Measurements from ENCODE around the gene GSTA3. TPM values are rescaled to one million over a fixed set of nuclear protein-coding genes. Genes with fewer than 3 reads are reported as not detected.
"Not testable (repeated sequence)": the region's sequence is repeated elsewhere in the genome, so short reads cannot be mapped to it uniquely, and the experiment has no call there.

GSTA3 gene
- total RNA-seq, 1 donor from 2014 or later = not detected

DNA sequence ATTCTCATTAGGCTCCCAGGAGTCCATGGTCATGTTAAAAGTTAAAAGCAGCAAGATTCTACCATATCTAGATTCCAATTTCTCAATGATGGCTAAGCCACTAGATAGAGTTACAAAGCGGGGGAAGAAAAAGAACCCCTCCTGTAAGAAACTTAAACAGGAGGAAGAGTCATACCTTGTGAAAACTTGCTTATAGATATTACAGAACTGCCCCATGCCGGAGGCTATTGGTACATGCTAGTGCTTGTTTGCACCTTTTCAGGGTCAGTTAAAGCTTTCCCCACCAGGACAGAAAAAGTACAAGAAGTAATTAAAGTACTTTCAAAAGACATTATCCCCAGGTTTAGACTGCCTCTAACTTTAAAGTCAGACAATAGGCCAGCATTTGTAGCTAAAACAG is 15.5 kb upstream of the GSTA3 start:
- H3K4me3 ChIP-seq (ENCODE audit: low read depth, low read length) = no peak overlapping the region
- no peak for DNase-seq (ENCODE audit: low read depth)

GRCh38 chr6:52923689-52924088 is 14.2 kb upstream of the GSTA3 start:
- not testable (repeated sequence) for H3K4me3 ChIP-seq (ENCODE audit: low read depth, low read length); DNase-seq (ENCODE audit: low read depth)

More for the DNA sequence above, 15.5 kb upstream of the GSTA3 start:
- TF ChIP-seq, protein P1, sequence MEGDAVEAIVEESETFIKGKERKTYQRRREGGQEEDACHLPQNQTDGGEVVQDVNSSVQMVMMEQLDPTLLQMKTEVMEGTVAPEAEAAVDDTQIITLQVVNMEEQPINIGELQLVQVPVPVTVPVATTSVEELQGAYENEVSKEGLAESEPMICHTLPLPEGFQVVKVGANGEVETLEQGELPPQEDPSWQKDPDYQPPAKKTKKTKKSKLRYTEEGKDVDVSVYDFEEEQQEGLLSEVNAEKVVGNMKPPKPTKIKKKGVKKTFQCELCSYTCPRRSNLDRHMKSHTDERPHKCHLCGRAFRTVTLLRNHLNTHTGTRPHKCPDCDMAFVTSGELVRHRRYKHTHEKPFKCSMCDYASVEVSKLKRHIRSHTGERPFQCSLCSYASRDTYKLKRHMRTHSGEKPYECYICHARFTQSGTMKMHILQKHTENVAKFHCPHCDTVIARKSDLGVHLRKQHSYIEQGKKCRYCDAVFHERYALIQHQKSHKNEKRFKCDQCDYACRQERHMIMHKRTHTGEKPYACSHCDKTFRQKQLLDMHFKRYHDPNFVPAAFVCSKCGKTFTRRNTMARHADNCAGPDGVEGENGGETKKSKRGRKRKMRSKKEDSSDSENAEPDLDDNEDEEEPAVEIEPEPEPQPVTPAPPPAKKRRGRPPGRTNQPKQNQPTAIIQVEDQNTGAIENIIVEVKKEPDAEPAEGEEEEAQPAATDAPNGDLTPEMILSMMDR (conservative IDR thresholded peaks at IDR 0.05; ENCODE audit: low read depth, low read length) = no peak

DNA sequence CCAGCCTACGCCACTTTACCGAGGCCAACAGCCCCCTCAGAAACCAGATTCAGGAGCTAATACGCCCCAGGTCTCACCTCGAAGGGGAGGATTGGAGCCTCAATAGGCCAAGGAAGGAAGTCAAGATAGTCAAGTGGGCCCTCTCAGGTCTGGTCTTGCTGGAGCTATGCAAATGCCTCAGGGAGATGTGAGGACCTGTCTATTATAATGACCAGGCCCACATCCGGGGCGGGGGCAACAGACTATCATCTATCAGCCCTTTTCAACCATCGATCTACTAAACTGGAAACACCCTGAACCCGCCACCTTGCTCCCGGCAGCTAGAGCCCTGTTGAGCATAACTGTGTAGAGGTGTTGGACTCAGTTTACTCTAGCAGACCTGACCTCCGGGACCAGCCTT is 12.7 kb upstream of the GSTA3 start:
- TF ChIP-seq, protein P1 (conservative IDR thresholded peaks at IDR 0.05; ENCODE audit: low read depth, low read length) = no peak
- no peak overlapping the region for H3K4me3 ChIP-seq (ENCODE audit: low read depth, low read length)
- no peak for DNase-seq (ENCODE audit: low read depth)

DNA sequence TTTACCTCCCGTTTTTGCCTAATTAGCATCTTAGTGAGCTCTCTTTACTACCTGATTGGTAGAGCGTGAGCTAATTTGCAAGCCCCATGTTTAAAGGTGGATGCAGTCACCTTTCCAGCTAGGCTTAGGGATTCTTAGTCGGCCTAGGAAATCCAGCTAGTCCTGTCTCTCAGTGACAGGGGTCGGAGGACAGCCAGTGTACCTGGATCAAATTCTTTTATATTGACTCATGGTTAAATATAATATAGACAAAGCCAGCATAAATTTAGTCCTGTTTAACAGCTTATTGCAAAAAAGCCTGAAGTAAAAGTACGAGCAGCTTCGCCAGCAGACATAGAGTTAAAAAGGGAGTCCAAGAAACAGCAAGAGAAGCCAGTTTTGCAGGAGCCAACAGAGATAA is 12.2 kb upstream of the GSTA3 start:
- DNase-seq (ENCODE audit: low read depth) = no peak
- H3K4me3 ChIP-seq (ENCODE audit: low read depth, low read length) = no peak overlapping the region
- TF ChIP-seq, protein P1 (conservative IDR thresholded peaks at IDR 0.05; ENCODE audit: low read depth, low read length) = no peak

DNA sequence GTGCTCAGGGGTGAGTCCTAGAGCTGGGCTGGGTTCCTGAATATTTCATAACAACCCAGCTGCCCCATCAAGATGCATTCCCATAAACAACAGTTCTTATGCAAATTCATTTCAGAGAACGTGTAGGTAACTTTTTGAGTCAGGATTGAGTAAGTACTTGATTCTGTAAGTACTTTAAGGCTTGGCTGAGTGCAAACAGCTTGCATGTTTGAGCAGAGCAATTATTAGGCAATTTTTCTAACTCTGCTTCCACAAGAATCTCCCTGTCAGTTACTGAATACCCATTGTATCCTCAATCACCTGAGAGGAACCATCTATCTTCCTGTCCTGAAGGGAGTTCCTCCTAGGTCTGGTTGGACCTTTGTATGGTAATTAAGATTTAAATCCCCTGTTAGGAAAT is 10.0 kb upstream of the GSTA3 start:
- DNase-seq (ENCODE audit: low read depth); H3K4me3 ChIP-seq (ENCODE audit: low read depth, low read length): not testable (repeated sequence)

DNA sequence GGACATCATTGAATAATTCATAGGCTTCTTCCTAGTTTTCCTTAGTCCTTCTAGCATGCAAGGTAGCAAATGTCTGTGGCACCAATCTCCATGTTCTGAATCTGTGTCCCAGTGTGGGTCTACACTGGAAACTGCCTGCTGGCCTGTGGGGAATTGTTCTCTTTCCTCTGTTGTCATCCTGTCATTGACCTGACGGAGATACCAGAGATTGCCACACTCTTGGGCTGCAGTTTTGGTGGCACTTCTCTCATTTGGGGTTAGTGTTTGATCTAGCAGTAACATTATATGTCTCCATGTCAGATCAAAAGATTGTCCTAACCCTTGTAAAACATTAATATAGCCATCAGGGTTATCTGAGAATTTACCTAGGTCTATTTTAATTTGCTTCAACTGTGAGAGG is 9.3 kb upstream of the GSTA3 start:
- DNase-seq (ENCODE audit: low read depth); H3K4me3 ChIP-seq (ENCODE audit: low read depth, low read length): not testable (repeated sequence)

GRCh38 chr6:52918027-52918686 is 8.7 kb upstream of the GSTA3 start:
- not testable (repeated sequence) for H3K4me3 ChIP-seq (ENCODE audit: low read depth, low read length); DNase-seq (ENCODE audit: low read depth)

DNA sequence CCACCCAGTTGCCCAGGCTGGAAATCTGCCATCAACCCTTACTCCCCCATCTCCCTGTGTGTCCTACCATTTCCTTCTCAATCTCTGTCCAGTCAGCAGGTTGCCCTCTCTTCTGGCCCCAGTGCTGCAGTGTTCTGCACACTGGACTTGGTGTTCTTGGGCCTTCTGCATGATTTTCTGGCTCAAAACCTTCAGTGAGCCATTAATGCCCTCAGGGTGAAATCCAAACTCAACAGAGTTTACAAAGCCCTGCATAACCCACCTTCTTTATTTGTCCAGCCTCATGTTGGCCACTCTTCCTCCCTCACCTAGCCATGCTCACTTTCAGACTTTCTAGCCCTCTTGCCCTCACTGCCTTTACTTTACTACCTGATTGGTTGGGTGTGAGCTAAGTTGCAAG is 5.0 kb upstream of the GSTA3 start:
- DNase-seq (ENCODE audit: low read depth) = no peak
- H3K4me3 ChIP-seq (ENCODE audit: low read depth, low read length) = no peak overlapping the region
- TF ChIP-seq, protein P1 (conservative IDR thresholded peaks at IDR 0.05; ENCODE audit: low read depth, low read length) = no peak

DNA sequence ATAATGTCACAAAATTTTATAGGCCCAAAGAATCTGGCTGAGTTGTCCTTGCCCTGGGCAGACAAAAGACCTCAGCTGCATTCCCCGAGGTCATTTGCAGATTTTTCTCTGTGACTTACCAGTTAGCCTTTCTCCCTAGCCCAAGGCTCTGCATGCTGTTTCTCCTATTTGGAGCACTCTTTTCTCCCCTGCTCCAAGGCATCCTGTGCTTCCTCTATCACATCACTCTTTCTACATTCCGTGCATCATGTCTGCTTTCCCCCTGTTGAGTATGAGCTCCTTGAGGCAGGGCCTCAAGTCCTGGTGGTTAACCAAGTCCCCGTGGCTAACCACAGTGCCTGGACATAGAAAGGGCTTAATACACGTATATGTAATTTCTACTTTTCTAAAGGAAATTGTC is 593 bp upstream of the GSTA3 start:
- TF ChIP-seq, protein P1 (conservative IDR thresholded peaks at IDR 0.05; ENCODE audit: low read depth, low read length) = no peak
- H3K4me3 ChIP-seq (ENCODE audit: low read depth, low read length) = no peak overlapping the region
- no peak for DNase-seq (ENCODE audit: low read depth)

All from epithelial cell of proximal tubule (primary cell).